Measurements from ENCODE around the gene TSPAN18. TPM values are rescaled to one million over a fixed set of nuclear protein-coding genes. Genes with fewer than 3 reads are reported as not detected.

TSPAN18 gene
- total and polyA plus RNA-seq, 9 donors: 2.1 to 35.3 (median 14.4) TPM

- H3K36me3 ChIP-seq: no peaks in the 10 kb centered on the region
- H3K4me1 ChIP-seq (ENCODE audit: insufficient read depth): peaks cover 12% of the 10 kb centered on the region
- DNase-seq: no peak
- TF ChIP-seq CTCF (IDR thresholded peaks at IDR 0.05) (no peak), EP300 (IDR thresholded peaks at IDR 0.05) (no peak)
- H3K4me3 ChIP-seq: no peak overlapping the region
- no peak overlapping the region for H3K27ac ChIP-seq
- no peaks in the 10 kb centered on the region for H3K27me3 ChIP-seq
- H3K9me3 ChIP-seq: no peaks in the 10 kb centered on the region
- intact Hi-C loops (cut with DNase I): no loop called here
- WGBS, 3 donors: 84 to 91% (median 87%) methylated on average over 6 of the region's 6 CpGs
Observed at GRCh38 chr11:44777209-44778194, 50.7 kb downstream of the TSPAN18 start.

- Histone ChIP-seq H3K9me3 (no peaks in the 10 kb centered on the region), H3K27ac (no peak overlapping the region), H3K4me3 (no peak overlapping the region), H3K4me1 (ENCODE audit: insufficient read depth) (peaks cover 12% of the 10 kb centered on the region), H3K27me3 (no peaks in the 10 kb centered on the region), H3K36me3 (no peaks in the 10 kb centered on the region)
- intact Hi-C loops (cut with DNase I): no loop called here
- WGBS, 3 donors: 96 to 97% (median 96%) methylated on average over 5 of the region's 5 CpGs
- TF ChIP-seq POLR2A (IDR thresholded peaks at IDR 0.05) (no peak), EP300 (IDR thresholded peaks at IDR 0.05) (no peak), CTCF (IDR thresholded peaks at IDR 0.05) (no peak)
- DNase-seq: no peak
Observed at GRCh38 chr11:44778195-44779100, 51.7 kb downstream of the TSPAN18 start.

DNA sequence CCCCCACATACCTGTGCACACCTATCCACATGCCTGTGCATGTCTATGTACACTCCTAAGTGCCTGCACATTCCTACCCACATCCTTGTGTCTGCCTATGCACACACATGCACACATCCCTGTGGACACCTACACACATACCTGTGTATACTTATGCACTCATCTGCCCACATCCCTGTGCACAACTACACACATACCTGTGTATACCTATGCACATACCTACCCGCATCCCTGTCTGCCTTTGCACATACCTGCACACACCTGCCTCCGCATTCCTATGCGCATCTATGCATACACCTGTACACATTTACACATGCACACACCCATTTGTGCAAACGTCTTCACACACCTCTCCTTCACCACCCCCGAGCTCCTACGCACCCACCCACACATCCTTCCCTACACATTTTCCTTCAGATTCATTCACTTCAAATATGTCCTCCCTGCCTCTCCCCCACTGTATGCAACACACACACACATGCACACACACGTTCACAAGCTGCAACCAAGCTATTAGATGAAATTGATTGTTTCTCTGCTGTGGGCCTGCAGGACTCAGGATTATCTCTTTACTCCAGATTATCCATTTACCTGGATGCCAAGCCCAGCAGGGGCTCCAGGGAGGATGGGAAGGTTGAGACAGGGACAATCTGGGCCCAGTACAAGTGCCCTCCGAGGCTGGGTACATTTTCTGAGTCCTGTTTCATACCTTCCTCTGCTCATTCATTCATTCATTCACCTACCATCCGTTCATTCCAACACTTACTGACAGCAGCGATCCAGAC, 53.2 kb downstream of the TSPAN18 start:
- H3K27me3 ChIP-seq: no peaks in the 10 kb centered on the region
- intact Hi-C loops (cut with DNase I): no loop called here
- H3K4me1 ChIP-seq (ENCODE audit: insufficient read depth): peaks cover 7% of the 10 kb centered on the region
- H3K9me3 ChIP-seq: no peaks in the 10 kb centered on the region
- WGBS, 3 donors: 88 to 92% (median 91%) methylated on average over 10 of the region's 10 CpGs
- no peak for TF ChIP-seq POLR2A (IDR thresholded peaks at IDR 0.05)
- no peak for TF ChIP-seq EP300 (IDR thresholded peaks at IDR 0.05)
- no peak for TF ChIP-seq CTCF (IDR thresholded peaks at IDR 0.05)
- no peak overlapping the region for H3K27ac ChIP-seq
- no peak for DNase-seq
- H3K4me3 ChIP-seq: no peak overlapping the region
- H3K36me3 ChIP-seq: no peaks in the 10 kb centered on the region

All from ovary (tissue), 9 donors.